Fibroblast of pulmonary artery (primary cell): ENCODE measurements around the gene CCT5.

Source experiments
- DNase-seq: peaks from one replicate; pipeline ENCODE4 v3.0.0-alpha.2; 2010; ENCODE audit warnings: low read depth
- H3K4me3 ChIP-seq: replicated peaks from 2 replicates; pipeline ENCODE4 v1.5.1; 2011; ENCODE audit warnings: low read depth, mild to moderate bottlenecking, control low read depth, low read length, moderate library complexity
- TF ChIP-seq, protein P1 (sequence below): IDR thresholded peaks from 2 replicates; pipeline ENCODE4 v1.5.1; 2011; ENCODE audit warnings: mild to moderate bottlenecking, control low read depth, low read length, inconsistent platforms; ENCODE audit errors: missing control alignments

Gene CCT5

DNA sequence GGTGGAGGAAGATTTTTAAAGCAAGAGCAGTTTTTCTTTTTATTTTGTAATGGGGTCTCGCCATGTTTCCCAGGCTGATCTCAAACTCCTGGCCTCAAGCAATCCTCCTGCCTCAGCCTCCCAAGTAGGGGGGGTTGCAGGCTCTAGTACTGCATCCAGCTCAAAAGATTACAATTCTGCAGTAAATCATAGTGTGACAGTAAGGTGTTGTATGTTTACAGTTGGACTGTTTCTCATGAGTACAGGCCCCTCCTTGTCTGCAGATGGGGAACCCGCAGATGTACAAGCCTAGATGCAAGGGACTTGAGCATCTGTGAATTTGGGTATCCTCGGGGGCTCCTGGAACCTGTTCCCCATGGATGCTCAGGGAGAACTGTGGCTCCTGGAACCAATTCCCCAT lies 3.3 kb downstream of the CCT5 start:
- H3K4me3 ChIP-seq: no peak overlapping the region

DNA sequence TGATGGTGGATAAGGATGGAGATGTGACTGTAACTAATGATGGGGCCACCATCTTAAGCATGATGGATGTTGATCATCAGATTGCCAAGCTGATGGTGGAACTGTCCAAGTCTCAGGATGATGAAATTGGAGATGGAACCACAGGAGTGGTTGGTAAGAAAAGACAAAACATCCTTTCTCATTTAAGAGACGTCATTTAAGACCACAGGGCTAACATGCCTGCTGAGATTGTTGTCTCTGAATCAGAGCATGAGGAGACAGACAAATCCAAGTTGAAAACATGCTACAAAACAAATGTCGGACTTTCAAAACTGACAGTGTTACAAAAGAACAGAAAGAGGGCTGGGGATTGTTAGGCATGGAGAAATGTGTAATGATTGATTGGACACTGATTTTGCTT lies 4.6 kb downstream of the CCT5 start:
- no peak overlapping the region for H3K4me3 ChIP-seq
- TF ChIP-seq, protein P1, sequence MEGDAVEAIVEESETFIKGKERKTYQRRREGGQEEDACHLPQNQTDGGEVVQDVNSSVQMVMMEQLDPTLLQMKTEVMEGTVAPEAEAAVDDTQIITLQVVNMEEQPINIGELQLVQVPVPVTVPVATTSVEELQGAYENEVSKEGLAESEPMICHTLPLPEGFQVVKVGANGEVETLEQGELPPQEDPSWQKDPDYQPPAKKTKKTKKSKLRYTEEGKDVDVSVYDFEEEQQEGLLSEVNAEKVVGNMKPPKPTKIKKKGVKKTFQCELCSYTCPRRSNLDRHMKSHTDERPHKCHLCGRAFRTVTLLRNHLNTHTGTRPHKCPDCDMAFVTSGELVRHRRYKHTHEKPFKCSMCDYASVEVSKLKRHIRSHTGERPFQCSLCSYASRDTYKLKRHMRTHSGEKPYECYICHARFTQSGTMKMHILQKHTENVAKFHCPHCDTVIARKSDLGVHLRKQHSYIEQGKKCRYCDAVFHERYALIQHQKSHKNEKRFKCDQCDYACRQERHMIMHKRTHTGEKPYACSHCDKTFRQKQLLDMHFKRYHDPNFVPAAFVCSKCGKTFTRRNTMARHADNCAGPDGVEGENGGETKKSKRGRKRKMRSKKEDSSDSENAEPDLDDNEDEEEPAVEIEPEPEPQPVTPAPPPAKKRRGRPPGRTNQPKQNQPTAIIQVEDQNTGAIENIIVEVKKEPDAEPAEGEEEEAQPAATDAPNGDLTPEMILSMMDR: no peak
- no peak for DNase-seq

More for the DNA sequence above, 3.3 kb downstream of the CCT5 start:
- no peak for DNase-seq
- TF ChIP-seq, protein P1: no peak

DNA sequence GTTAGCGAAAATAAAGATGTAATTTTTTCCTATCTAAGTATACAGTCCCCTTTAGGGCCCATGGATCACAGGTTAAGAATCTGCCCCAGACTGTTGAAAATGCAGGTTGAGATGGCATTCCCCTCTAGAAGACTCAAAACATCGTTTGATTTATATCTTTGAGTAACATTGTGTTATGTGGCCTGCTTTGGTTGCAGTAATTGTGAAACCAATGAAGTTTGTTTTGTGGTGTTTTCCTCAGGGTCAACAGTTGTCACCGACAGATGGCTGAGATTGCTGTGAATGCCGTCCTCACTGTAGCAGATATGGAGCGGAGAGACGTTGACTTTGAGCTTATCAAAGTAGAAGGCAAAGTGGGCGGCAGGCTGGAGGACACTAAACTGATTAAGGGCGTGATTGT lies 7.8 kb downstream of the CCT5 start:
- no peak overlapping the region for H3K4me3 ChIP-seq
- DNase-seq: no peak
- TF ChIP-seq, protein P1: no peak

DNA sequence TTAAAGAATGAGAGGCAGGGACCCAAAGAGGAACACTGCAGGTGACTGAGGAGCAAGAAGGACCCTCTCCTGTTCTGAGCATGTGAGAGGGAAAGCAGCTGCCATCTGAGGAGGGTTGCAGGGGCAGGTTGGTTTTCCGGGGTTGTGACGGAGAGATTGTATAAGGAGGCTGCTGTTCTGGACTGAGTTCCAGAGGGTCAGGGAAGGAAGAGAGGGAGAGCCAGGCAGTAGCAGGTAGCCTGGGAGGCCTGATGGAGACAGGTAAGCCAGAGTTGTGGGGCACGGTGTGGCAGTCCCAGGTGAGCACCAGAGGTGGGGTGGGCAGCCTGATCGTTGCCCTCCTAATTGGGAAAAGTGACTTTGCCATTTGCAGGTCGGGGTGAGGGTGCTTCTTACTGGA lies 9.8 kb downstream of the CCT5 start:
- TF ChIP-seq, protein P1: no peak
- no peak for DNase-seq
- no peak overlapping the region for H3K4me3 ChIP-seq

- TF ChIP-seq, protein P1: no peak
- no peak for DNase-seq
- no peak overlapping the region for H3K4me3 ChIP-seq
Measured at GRCh38 chr5:10261065-10261464, 11.0 kb downstream of the CCT5 start.

- TF ChIP-seq, protein P1: no peak
- DNase-seq: peak; percentile 17
- no peak overlapping the region for H3K4me3 ChIP-seq
Measured at GRCh38 chr5:10262121-10262774, 12.2 kb downstream of the CCT5 start.

- TF ChIP-seq, protein P1: no peak
- no peak overlapping the region for H3K4me3 ChIP-seq
- no peak for DNase-seq
Measured at GRCh38 chr5:10262995-10263394, 12.9 kb downstream of the CCT5 start.
